NT2/D1 (cell line): Measurements from ENCODE around the gene DCDC2.

Experiments used
- SUZ12 ChIP-seq: IDR thresholded peaks from 2 replicates; pipeline ENCODE4 v1.6.1; 2011; ENCODE audit not compliant: insufficient read length, insufficient read depth; ENCODE audit errors: extremely low read depth
- YY1 ChIP-seq: IDR thresholded peaks from 2 replicates; pipeline ENCODE4 v1.6.1; 2011; ENCODE audit not compliant: insufficient read length, insufficient read depth
- ZNF274 ChIP-seq: IDR thresholded peaks from 2 replicates; pipeline ENCODE4 v1.6.1; 2011; ENCODE audit warnings: mild to moderate bottlenecking, low read depth, low read length

DNA sequence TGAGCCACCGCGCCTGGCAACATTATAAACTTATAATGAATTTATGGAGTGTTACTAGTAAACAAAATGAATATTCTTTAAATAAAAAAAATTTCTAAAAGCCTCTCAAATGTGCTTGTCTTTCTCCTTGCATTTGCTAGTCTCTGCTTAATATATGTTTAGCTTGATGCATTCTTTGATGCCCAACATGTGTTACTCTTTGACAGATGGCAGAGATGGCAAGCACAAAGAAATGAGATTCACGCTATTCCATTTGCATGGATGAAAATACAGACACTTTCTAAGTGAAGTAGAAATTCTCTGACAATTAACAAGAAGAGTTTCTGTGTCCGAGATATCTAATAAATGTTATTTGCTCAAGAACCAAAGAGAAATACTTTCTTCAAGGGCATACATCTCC, 30.1 kb downstream of the DCDC2 start:
- TF ChIP-seq ZNF274 (no peak), SUZ12 (no peak), YY1 (no peak)
